GM18861 (cell line): ENCODE results near the gene RXFP1.

ENCODE experiments used
- ATAC-seq: cut with Tn5 transposase; IDR thresholded peaks from one replicate; pipeline ENCODE4 v1.9.1; 2021; ENCODE audit not compliant: unreplicated experiment

Gene RXFP1

GRCh38 chr4:158670975-158671664 lies 149.4 kb downstream of the RXFP1 start:
- peak; percentile 12 for ATAC-seq

- ATAC-seq, result no peak
These were observed 149.9 kb downstream of the RXFP1 start, which contains the start of gene C4orf46 for GRCh38 chr4:158671665-158671914. C4orf46 (minus strand) TSS chr4:158671887; CDS start chr4:158671801, 86 bp downstream.

GRCh38 chr4:158671915-158672806 lies 150.5 kb downstream of the RXFP1 start, which contains the start of gene ETFDH:
ETFDH (plus strand) TSS chr4:158672296; CDS start chr4:158672457, 161 bp downstream.
- ATAC-seq, result peak; percentile 89

GRCh38 chr4:158673633-158674032 lies 152.0 kb downstream of the RXFP1 start:
- ATAC-seq, result no peak

GRCh38 chr4:158676076-158676475 lies 154.4 kb downstream of the RXFP1 start:
- no peak for ATAC-seq

GRCh38 chr4:158678767-158679166 lies 157.1 kb downstream of the RXFP1 start:
- ATAC-seq, result no peak

- ATAC-seq, result no peak
These were observed 159.9 kb downstream of the RXFP1 start for GRCh38 chr4:158681629-158682028.

- no peak for ATAC-seq
These were observed 160.4 kb downstream of the RXFP1 start for GRCh38 chr4:158682066-158682465.

DNA sequence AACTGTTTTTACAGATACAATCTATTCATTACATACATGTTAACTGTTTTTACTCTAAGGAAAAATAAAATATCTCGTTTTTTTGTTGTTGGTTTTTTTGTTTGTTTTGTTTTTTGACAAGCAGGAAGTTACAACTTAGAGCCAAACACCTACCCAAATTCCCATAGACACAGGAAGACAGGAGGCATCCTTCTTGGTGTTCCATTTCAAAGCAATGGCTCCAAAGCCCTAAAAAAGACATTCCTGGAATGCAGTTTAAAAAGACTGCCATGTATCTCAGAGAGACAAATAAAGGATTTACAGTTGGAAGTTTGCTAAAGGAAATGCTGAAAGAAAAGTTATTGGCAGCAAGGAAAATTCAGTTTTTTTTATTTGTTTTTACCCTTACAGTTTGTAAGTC lies 167.1 kb downstream of the RXFP1 start:
- no peak for ATAC-seq
